ENCODE results near the gene GOLGA8N.
A peak's percentile ranks its signal among the peaks of the same experiment; 100 is the strongest.
"Not testable (repeated sequence)": the region's sequence is repeated elsewhere in the genome, so short reads cannot be mapped to it uniquely, and the experiment has no call there.

Gene GOLGA8N

DNA sequence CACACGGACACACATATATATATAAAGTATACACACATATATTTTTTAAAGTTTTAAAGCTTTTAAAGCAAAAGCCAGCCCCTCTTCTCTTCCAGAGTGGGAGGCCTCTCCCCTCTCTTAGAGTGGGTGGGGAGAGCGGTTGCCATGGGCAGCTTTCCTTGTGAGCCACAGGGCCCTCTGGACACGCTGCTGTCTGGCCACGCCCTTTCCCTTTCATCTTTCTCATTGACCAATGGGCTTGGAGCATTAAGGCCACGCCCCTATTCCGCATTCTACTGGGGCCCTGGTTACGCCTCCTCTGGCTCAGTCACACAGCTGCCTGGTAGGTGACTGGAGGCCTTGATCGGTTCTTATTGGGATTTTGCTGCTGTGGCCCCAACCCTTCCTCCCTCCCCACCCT is at the start of gene GOLGA8N:
Gene GOLGA8N, plus strand, starts transcription at position 306 of the 400 bp plus-strand sequence.
- H3K4me3 ChIP-seq (ENCODE audit: low read depth in 1 of 2, low read length in 2 of 2); H3K36me3 ChIP-seq (ENCODE audit: insufficient read depth, low read length); H3K4me1 ChIP-seq (ENCODE audit: insufficient read depth, low read length); H3K27ac ChIP-seq (ENCODE audit: low read depth, low read length); H3K27me3 ChIP-seq (ENCODE audit: control insufficient read depth in 1 of 2, insufficient read depth in 2 of 2, low read length in 2 of 2); H3K9me3 ChIP-seq (ENCODE audit: low read length); H3K9ac ChIP-seq (ENCODE audit: low read length): not testable (repeated sequence)

DNA sequence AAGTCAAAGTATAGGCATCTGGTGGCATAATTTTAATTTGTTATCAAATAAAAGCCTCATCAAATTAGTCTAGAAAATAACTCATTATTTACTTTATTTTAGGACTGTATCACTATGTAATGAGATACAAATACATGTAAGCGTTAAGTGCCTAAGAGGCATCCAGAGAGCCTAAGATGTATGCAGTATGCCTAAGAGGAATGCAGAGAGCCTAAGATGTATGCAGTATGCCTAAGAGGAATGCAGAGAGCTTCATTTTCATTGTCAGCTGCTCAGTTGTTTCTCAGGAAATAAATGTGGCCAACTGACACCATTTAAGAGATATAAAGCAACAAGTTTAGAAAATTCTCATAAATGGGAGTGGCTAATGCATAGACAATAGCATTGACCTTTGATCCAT is 49.8 kb upstream of the GOLGA8N start:
- H3K9ac ChIP-seq (ENCODE audit: low read length); H3K4me3 ChIP-seq (ENCODE audit: low read depth in 1 of 2, low read length in 2 of 2); H3K4me1 ChIP-seq (ENCODE audit: insufficient read depth, low read length); H3K36me3 ChIP-seq (ENCODE audit: insufficient read depth, low read length); H3K9me3 ChIP-seq (ENCODE audit: low read length); H3K27me3 ChIP-seq (ENCODE audit: control insufficient read depth in 1 of 2, insufficient read depth in 2 of 2, low read length in 2 of 2); H3K27ac ChIP-seq (ENCODE audit: low read depth, low read length): not testable (repeated sequence)

DNA sequence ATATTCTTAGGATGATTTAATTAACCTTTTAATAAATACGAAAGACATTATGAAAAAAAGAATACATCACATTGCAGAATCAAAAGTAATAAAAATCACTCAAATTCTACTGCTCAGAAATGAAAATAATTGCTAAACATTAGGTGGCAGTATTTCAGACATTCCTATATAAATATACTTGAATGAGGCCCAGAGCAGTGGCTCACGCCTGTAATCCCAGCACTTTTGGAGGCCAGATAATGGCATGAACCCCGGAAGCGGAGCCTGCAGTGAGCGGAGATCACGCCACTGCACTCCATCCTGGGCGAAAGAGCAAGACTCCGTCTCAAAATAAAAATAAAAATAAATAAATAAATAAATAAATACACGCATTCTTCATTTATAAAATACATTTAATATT is 48.1 kb upstream of the GOLGA8N start:
- H3K4me1 ChIP-seq (ENCODE audit: insufficient read depth, low read length); H3K27ac ChIP-seq (ENCODE audit: low read depth, low read length); H3K4me3 ChIP-seq (ENCODE audit: low read depth in 1 of 2, low read length in 2 of 2); H3K9ac ChIP-seq (ENCODE audit: low read length); H3K27me3 ChIP-seq (ENCODE audit: control insufficient read depth in 1 of 2, insufficient read depth in 2 of 2, low read length in 2 of 2); H3K9me3 ChIP-seq (ENCODE audit: low read length); H3K36me3 ChIP-seq (ENCODE audit: insufficient read depth, low read length): not testable (repeated sequence)

DNA sequence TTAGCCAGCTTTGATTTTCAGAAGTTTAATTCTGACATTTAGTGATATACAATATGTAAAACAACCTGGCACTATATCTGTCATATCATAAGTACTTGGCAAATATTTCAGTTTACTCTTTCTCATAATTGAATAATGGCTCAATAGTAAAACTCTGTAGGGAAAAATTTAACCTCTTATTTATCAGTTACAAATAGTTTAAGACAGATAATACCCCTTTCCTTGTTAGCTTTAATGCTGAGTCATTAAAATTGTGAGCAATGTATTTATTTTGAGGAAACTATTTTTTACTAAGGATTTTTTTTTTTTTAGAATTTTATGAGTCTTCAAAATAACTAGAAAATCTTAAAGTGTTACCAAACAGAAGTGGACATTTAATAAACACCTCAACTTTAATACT is 38.7 kb upstream of the GOLGA8N start:
- not testable (repeated sequence) for H3K9ac ChIP-seq (ENCODE audit: low read length); H3K36me3 ChIP-seq (ENCODE audit: insufficient read depth, low read length); H3K9me3 ChIP-seq (ENCODE audit: low read length); H3K27ac ChIP-seq (ENCODE audit: low read depth, low read length); H3K27me3 ChIP-seq (ENCODE audit: control insufficient read depth in 1 of 2, insufficient read depth in 2 of 2, low read length in 2 of 2); H3K4me3 ChIP-seq (ENCODE audit: low read depth in 1 of 2, low read length in 2 of 2); H3K4me1 ChIP-seq (ENCODE audit: insufficient read depth, low read length)

DNA sequence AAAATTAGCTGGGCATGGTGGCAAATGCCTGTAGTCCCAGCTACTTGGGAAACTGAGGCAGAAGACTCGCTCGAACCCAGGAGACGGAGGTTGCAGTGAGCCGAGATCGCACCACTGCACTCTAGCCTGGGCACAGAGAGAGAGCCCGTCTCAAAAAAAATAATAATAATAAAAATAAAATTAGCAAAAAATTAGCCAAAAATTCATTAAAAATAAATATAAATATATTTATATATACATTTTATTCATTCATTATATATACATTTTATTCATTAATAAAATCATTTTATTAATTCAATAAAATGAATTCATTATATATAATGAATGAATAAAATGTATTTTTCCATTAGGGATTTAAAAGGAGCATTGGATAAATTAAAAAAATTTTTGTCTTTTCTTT is 31.1 kb upstream of the GOLGA8N start:
- not testable (repeated sequence) for H3K9me3 ChIP-seq (ENCODE audit: low read length); H3K27me3 ChIP-seq (ENCODE audit: control insufficient read depth in 1 of 2, insufficient read depth in 2 of 2, low read length in 2 of 2); H3K9ac ChIP-seq (ENCODE audit: low read length); H3K4me3 ChIP-seq (ENCODE audit: low read depth in 1 of 2, low read length in 2 of 2); H3K27ac ChIP-seq (ENCODE audit: low read depth, low read length); H3K4me1 ChIP-seq (ENCODE audit: insufficient read depth, low read length); H3K36me3 ChIP-seq (ENCODE audit: insufficient read depth, low read length)

DNA sequence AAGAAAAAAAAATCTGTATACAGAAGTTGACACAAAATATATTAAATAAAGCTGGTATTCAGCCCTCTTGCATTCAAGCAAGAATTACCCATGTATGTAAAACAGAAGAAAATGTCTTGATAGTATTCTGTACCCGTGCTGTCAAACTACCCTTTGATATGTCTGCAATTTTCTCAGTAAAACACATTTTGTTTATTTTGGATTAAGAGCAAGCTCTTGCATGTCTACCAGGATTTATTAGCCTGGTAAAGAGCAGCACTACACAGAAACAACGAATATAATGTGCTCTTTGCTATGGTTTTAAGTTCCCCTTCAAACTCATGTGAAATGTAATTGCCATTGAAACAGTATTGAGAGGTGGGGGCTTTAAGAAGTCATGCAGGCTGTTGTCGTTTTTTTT is 24.3 kb upstream of the GOLGA8N start:
- not testable (repeated sequence) for H3K27me3 ChIP-seq (ENCODE audit: control insufficient read depth in 1 of 2, insufficient read depth in 2 of 2, low read length in 2 of 2); H3K9ac ChIP-seq (ENCODE audit: low read length); H3K9me3 ChIP-seq (ENCODE audit: low read length); H3K4me3 ChIP-seq (ENCODE audit: low read depth in 1 of 2, low read length in 2 of 2); H3K27ac ChIP-seq (ENCODE audit: low read depth, low read length); H3K36me3 ChIP-seq (ENCODE audit: insufficient read depth, low read length); H3K4me1 ChIP-seq (ENCODE audit: insufficient read depth, low read length)

DNA sequence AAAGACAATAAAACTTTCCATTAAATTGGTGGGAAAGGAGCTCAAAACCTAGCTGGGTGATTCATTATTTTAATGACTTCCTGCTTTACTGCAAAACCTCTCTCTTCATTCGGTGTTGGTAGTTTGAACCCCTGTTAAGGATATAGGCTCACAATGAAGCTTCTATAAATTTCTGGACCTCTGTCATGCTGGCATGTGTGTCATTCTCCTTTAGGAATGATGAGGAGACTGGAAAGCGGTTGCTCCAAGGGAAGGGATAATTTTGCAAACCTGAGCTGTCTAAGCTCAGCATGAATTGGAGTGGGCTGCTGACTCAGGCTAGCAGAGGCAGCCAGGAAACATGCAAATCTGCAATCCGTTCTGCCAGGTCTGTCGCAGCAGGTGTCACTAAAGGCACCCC is 14.8 kb upstream of the GOLGA8N start:
- not testable (repeated sequence) for H3K27ac ChIP-seq (ENCODE audit: low read depth, low read length); H3K27me3 ChIP-seq (ENCODE audit: control insufficient read depth in 1 of 2, insufficient read depth in 2 of 2, low read length in 2 of 2); H3K9ac ChIP-seq (ENCODE audit: low read length); H3K9me3 ChIP-seq (ENCODE audit: low read length); H3K4me1 ChIP-seq (ENCODE audit: insufficient read depth, low read length); H3K4me3 ChIP-seq (ENCODE audit: low read depth in 1 of 2, low read length in 2 of 2); H3K36me3 ChIP-seq (ENCODE audit: insufficient read depth, low read length)

DNA sequence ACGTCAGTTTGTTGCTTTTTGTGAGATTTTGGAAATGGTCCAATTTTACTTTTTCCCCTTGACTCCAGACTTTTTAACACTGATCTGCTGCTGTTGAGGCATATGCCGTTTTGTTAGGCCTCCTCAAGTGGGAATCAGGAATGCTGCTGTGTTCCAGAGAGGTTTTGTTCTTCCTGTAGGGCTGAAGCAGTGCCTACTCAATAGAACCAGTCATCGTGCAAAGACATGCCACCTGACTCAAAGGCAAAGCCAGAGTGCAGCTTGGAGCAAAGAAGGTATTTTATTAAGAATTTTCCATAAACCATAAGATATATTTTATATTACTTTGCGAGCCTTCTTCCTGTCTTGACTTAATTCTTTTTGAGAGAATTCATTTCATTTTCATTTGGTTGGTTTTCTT is 7.4 kb upstream of the GOLGA8N start:
- H3K4me1 ChIP-seq (ENCODE audit: insufficient read depth, low read length); H3K4me3 ChIP-seq (ENCODE audit: low read depth in 1 of 2, low read length in 2 of 2); H3K9me3 ChIP-seq (ENCODE audit: low read length); H3K36me3 ChIP-seq (ENCODE audit: insufficient read depth, low read length); H3K27me3 ChIP-seq (ENCODE audit: control insufficient read depth in 1 of 2, insufficient read depth in 2 of 2, low read length in 2 of 2); H3K27ac ChIP-seq (ENCODE audit: low read depth, low read length); H3K9ac ChIP-seq (ENCODE audit: low read length): not testable (repeated sequence)

DNA sequence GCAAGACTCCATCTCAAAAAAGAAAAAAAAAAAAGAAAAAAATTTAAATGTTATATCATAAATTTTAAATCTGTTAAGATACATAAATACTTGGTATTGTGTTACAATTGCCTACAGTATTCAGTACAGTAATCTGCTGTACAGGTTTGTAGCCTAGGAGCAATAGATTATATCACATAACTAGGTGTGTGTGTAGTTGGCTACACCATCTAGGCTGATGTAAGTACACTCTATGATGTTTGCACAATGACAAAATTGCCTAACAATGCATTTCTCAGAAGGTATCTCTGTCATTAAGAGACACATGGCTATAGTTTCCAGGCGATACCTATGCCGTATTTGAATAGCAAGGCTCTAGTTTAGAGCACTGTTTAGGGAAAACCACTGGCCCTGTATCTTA is 16.3 kb downstream of the GOLGA8N start:
- not testable (repeated sequence) for H3K9me3 ChIP-seq (ENCODE audit: low read length); H3K4me3 ChIP-seq (ENCODE audit: low read depth in 1 of 2, low read length in 2 of 2); H3K36me3 ChIP-seq (ENCODE audit: insufficient read depth, low read length); H3K27me3 ChIP-seq (ENCODE audit: control insufficient read depth in 1 of 2, insufficient read depth in 2 of 2, low read length in 2 of 2); H3K27ac ChIP-seq (ENCODE audit: low read depth, low read length); H3K4me1 ChIP-seq (ENCODE audit: insufficient read depth, low read length); H3K9ac ChIP-seq (ENCODE audit: low read length)

DNA sequence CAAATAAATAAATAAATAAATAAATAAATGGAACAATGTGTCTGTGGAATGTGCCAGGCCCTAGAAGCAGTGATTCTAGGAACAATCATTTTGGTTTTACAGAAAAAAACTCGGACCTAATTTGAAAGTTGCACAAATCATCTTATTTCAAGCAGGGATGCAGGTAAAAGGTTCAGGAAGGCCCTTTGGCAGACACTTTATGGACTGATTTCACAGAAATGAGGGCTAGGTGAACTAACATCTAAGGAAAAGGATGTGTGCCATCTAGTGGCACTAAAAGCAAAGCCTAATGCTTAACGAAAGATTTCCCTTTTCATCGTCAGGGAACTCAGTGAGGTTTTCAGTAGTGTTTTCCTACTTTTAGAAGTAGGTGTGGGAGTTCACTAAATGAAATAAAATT is 17.5 kb downstream of the GOLGA8N start:
- not testable (repeated sequence) for H3K4me1 ChIP-seq (ENCODE audit: insufficient read depth, low read length); H3K27ac ChIP-seq (ENCODE audit: low read depth, low read length); H3K9ac ChIP-seq (ENCODE audit: low read length); H3K9me3 ChIP-seq (ENCODE audit: low read length); H3K4me3 ChIP-seq (ENCODE audit: low read depth in 1 of 2, low read length in 2 of 2); H3K36me3 ChIP-seq (ENCODE audit: insufficient read depth, low read length); H3K27me3 ChIP-seq (ENCODE audit: control insufficient read depth in 1 of 2, insufficient read depth in 2 of 2, low read length in 2 of 2)

DNA sequence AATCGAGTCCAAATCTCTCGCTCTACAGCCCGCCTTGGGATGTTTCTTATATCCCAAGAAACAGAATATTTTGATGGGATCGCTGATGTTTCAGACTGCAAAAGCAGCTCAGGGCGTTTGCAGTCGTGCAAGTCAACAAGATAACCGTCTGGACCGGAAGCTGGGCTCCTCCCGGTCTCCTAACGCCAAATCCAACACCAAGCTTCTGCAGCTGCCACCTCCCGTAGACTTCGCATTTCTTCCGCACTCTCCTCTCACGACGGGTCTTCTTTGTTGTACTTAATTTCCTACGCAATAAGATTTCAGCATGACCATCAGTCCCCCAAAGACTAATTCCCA is 21.4 kb downstream of the GOLGA8N start:
- not testable (repeated sequence) for H3K36me3 ChIP-seq (ENCODE audit: insufficient read depth, low read length); H3K9ac ChIP-seq (ENCODE audit: low read length); H3K27me3 ChIP-seq (ENCODE audit: control insufficient read depth in 1 of 2, insufficient read depth in 2 of 2, low read length in 2 of 2); H3K4me1 ChIP-seq (ENCODE audit: insufficient read depth, low read length); H3K9me3 ChIP-seq (ENCODE audit: low read length)
- Histone ChIP-seq H3K4me3 (ENCODE audit: low read depth in 1 of 2, low read length in 2 of 2) (peak overlapping the region in 1 of 2 donors; percentile 67), H3K27ac (ENCODE audit: low read depth, low read length) (peak overlapping the region; percentile 52)

DNA sequence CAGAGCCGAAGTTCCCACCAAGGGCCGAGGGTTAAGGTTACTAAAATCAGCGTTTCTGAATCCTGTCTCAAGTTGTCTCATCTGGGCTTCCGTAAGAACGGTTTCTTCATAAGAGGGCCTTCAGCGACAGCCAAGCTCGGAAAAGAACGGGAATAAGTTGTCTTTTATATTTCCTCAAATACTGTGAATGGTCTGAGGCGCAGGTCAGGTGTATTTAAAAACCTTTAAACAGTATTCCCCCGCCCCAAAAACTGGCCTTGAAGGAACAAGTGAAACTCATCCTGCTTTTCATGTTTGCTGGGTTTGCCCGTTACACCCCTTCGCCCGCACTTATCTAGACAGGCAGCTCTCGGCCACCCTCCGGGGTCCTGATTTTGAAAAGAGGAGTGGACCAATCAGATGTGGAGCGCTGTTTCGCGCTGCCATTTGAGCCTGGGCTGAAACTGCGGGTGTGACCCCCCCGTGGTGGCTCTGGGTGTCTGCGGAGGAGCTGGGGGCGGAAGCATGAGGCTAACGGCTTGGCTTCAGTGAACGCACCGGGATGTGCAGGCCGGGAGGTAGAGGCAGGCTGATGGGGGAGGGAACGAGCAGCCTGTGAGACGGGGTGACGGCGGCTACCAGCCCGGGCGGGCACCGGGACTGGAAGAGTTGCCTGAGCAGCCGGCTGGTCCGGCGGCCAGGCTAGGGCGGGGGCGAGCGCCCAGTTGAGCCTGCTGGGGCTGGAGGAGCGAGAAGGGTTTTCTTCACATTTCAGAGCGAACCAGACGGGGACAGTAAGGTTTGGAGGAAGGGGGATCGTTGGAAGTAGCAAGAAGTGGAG is 22.0 kb downstream of the GOLGA8N start, which contains the start of gene ARHGAP11A:
Gene ARHGAP11A, plus strand, starts transcription at position 454 of the 820 bp plus-strand sequence. CDS start 708 bp downstream, outside the sequence.
- peak within 1 kb of the TSS; percentile 52 for H3K27ac ChIP-seq (ENCODE audit: low read depth, low read length)
- H3K4me1 ChIP-seq (ENCODE audit: insufficient read depth, low read length); H3K9me3 ChIP-seq (ENCODE audit: low read length); H3K27me3 ChIP-seq (ENCODE audit: control insufficient read depth in 1 of 2, insufficient read depth in 2 of 2, low read length in 2 of 2); H3K36me3 ChIP-seq (ENCODE audit: insufficient read depth, low read length); H3K9ac ChIP-seq (ENCODE audit: low read length): not testable (repeated sequence)
- H3K4me3 ChIP-seq (ENCODE audit: low read depth in 1 of 2, low read length in 2 of 2) = peak within 1 kb of the TSS; percentile 38 to 67

Measured in muscle layer of colon (tissue), 2 donors.